ENCODE results near the gene EFHD2.

EFHD2 gene

DNA sequence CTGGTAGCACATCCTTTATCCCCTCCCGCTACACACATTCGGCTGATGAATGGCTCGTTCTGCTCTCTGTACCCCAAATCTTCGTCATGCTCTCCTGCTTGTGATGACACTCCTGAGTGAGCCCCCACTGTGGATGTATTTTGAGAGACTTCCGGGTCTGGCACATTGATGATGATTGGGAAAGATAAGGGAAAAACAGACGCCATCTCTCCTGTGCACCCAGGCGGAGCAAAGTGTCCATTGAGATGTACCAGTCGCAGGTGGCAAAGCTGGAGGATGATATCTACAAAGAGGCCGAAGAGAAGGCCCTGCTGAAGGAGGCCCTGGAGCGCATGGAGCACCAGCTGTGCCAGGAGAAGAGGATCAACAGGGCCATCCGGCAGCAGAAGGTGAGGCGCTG lies 27.9 kb upstream of the EFHD2 start:
- H3K4me3 ChIP-seq (ENCODE audit: control insufficient read depth, low read depth, low read length) = no peak overlapping the region
- DNase-seq (ENCODE audit: low read depth) = no peak
- TF ChIP-seq, protein P1, sequence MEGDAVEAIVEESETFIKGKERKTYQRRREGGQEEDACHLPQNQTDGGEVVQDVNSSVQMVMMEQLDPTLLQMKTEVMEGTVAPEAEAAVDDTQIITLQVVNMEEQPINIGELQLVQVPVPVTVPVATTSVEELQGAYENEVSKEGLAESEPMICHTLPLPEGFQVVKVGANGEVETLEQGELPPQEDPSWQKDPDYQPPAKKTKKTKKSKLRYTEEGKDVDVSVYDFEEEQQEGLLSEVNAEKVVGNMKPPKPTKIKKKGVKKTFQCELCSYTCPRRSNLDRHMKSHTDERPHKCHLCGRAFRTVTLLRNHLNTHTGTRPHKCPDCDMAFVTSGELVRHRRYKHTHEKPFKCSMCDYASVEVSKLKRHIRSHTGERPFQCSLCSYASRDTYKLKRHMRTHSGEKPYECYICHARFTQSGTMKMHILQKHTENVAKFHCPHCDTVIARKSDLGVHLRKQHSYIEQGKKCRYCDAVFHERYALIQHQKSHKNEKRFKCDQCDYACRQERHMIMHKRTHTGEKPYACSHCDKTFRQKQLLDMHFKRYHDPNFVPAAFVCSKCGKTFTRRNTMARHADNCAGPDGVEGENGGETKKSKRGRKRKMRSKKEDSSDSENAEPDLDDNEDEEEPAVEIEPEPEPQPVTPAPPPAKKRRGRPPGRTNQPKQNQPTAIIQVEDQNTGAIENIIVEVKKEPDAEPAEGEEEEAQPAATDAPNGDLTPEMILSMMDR (conservative IDR thresholded peaks at IDR 0.05; ENCODE audit: control insufficient read depth, insufficient read depth, low read depth, low read length) = no peak

DNA sequence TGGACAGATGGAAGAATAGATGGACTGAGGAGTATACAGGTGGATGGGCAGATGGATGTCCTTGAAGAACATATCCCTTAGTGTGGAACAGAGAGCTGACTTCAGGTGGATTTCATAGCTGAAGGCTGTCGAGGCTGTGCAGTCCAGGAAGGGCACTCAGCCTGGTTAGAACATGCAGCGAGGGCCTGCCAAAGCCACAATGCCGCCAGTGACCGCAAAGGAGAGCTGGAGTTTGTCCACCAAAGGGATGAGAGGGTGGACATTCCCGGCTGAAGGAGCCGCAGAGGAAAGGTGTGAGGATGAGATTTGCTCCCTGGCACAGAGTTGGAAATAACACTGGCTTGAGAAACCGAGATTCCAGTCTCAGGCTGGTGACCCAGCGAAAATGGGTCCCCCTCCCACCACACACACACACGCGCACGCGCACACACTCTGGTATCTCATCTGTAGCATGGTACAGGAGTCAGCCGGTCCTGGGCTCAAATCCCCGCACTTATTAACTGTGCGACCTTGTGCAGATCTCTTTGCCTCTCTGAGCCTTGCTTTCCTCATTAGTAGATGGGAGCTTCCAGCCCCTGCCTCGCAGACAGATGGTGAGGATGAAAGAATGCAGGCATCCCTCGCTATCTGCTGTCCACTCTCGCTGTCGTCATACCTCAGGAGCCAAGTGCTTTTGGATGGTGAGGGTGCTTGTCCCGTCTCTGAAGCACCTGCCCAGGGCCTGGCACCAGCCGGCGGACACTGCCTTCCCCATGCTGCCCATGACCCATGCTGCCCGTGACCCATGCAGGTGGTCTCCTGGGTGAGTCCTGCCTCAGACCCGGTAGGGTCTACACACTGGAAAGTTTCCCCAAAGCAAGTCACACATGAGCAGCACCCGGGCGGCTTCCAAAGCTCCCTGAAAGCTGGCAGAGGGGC lies 26.8 kb upstream of the EFHD2 start:
- no peak overlapping the region for H3K4me3 ChIP-seq (ENCODE audit: control insufficient read depth, low read depth, low read length)
- TF ChIP-seq, protein P1 (conservative IDR thresholded peaks at IDR 0.05; ENCODE audit: control insufficient read depth, insufficient read depth, low read depth, low read length) = no peak

DNA sequence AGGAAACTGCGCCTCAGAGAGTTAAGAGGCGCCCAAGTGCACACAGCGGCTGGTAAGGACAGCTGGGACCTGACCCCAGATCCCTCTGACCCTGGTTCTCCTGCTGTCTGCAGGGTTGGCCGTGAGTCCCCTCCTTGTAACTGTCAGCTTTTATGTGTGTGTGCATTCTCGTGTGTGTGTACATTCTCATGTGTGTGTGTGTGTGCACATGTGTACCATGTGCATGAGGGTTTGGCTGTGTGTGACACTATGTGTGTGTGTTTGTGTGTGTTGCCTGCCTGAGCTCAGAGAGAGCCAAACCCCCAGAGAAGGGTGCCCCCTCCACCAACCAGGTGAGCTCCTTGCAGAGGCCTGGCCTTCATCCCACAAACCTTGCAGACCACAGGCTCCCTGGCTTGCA lies 25.9 kb upstream of the EFHD2 start:
- TF ChIP-seq, protein P1 (conservative IDR thresholded peaks at IDR 0.05; ENCODE audit: control insufficient read depth, insufficient read depth, low read depth, low read length) = no peak
- DNase-seq (ENCODE audit: low read depth) = no peak
- H3K4me3 ChIP-seq (ENCODE audit: control insufficient read depth, low read depth, low read length) = no peak overlapping the region

More for the DNA sequence above, 26.8 kb upstream of the EFHD2 start:
- DNase-seq (ENCODE audit: low read depth) = no peak

DNA sequence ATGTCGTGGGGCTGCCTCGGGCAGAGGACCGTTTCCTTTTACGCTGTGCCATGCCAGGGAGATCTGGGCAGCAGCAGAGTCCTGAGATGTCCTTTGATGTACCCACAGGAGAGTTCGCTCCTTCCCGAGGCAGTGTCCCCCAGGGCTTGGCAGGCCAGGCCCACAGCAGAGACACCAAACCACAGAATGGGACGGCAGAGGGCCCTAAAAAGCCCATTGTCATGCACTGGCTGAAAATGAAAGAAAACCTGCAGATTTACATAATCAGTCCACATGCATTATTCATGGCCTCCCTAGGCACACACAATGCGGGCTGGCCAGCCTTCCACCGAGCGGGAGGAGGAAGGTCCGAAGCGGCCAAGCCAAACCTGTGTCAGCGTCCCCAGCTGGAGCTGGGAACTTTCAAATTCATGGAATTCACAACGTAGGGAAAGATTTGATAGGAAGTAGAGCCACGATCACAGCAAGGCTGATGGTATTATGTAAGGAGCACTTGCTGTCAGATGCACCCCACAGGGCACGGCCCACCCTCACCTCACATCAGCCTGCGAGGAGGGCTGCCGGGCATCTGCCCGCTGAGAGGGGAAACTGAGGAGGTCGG lies 25.3 kb upstream of the EFHD2 start:
- DNase-seq (ENCODE audit: low read depth) = no peak
- H3K4me3 ChIP-seq (ENCODE audit: control insufficient read depth, low read depth, low read length) = no peak overlapping the region
- TF ChIP-seq, protein P1 (conservative IDR thresholded peaks at IDR 0.05; ENCODE audit: control insufficient read depth, insufficient read depth, low read depth, low read length) = no peak

DNA sequence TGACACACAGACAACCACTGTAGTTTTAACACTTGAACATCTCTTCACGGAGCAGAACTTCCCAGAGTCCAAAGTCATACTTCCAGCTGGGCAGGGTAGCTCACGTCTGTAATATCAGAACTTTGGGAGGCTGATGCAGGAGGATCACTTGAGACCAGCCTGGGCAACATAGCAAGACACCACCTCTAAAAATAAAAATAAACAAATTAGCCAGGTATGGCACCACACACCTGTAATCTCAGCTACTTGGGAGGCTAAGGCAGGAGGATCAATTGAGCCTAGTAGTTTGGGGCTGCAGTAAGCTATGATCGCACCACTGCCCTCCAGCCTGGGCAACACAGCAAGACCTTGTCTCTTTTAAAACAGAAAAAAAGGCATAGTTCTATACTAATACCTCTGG lies 24.3 kb upstream of the EFHD2 start:
- TF ChIP-seq, protein P1 (conservative IDR thresholded peaks at IDR 0.05; ENCODE audit: control insufficient read depth, insufficient read depth, low read depth, low read length) = no peak
- H3K4me3 ChIP-seq (ENCODE audit: control insufficient read depth, low read depth, low read length) = no peak overlapping the region
- DNase-seq (ENCODE audit: low read depth) = no peak

DNA sequence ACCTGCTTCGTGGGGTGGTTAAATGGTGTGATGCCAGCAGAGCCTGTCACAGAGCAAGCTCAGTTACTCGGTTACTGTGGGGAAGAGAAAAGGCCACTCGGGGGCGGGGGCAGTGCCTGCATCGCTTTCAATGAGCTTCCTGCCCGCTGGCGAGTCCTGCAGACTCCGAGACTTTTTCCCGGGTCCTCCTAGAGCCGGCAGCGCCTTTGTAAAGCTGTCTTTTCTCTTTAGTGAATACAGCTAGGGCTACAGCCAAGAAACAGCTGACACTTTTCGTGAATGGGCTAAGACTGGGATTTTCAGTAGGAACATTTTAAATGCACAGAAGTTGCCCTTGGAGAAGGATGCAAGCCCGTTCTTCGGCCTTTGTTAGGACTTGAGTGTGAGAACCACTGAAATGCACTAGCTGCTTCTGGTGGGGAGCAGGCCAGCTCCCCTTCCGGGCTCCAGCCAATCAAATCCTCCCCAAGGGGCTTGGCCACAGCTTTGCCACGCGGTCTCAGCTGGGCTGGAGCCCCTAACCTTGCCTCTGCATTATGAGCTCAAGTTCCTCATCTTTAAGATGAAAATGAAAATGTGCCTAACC lies 23.4 kb upstream of the EFHD2 start:
- DNase-seq (ENCODE audit: low read depth) = no peak
- H3K4me3 ChIP-seq (ENCODE audit: control insufficient read depth, low read depth, low read length) = no peak overlapping the region
- TF ChIP-seq, protein P1 (conservative IDR thresholded peaks at IDR 0.05; ENCODE audit: control insufficient read depth, insufficient read depth, low read depth, low read length) = no peak
